SK-N-SH (cell line): ENCODE measurements around the gene OSBPL8. TPM values are rescaled to one million over a fixed set of nuclear protein-coding genes. Genes with fewer than 3 reads are reported as not detected.
A peak's percentile ranks its signal among the peaks of the same experiment; 100 is the strongest.

Experiments
- CTCF ChIA-PET: fragments of 300-600, 350-600 bp; formaldehyde crosslinking; extraction: SDS; loops from one replicate; lab custom pipeline; 2021; lab: Yijun Ruan, JAX
- POLR2A ChIA-PET: fragments of 350-600 bp; sonication (Branson Sonifier 250); formaldehyde crosslinking; extraction: SDS; loops from one replicate; lab custom pipeline; 2020; ENCODE audit warnings: antibody characterized with exemption, inconsistent platforms; lab: Yijun Ruan, JAX
- DNase-seq: peaks from one replicate; pipeline ENCODE4 v3.0.0; 2012
- H2AFZ ChIP-seq: fragments of 200-600 bp; sonication (generic); 2 replicates; pipeline ENCODE4 v1.8.1; 2016; ENCODE audit warnings: antibody characterized with exemption, mild to moderate bottlenecking, low read depth
- H3F3A ChIP-seq: fragments of 200-600 bp; sonication (generic); replicated peaks from 2 replicates; pipeline ENCODE3; 2016; ENCODE audit warnings: antibody characterized with exemption, mild to moderate bottlenecking; ENCODE audit not compliant: insufficient read depth
- H3K27ac ChIP-seq, 2 experiments: fragments of 200-500 bp in 1 of 2; fragments of 200-600 bp in 1 of 2; sonication (Bioruptor generic) in 1 of 2; sonication (generic), shearing (Covaris generic) in 1 of 2; 2 replicates each; pipeline versions ENCODE4 v1.5.1 to v1.6.1; 2014 to 2016; ENCODE audit warnings: low read depth in 2 of 2, inconsistent platforms in 1 of 2, low read length in 1 of 2, mild to moderate bottlenecking in 1 of 2, mixed read lengths in 1 of 2
- H3K27me3 ChIP-seq: fragments of 200-600 bp; sonication (generic), shearing (Covaris generic); 2 replicates; pipeline ENCODE4 v1.6.1; 2016; ENCODE audit warnings: mixed run types; ENCODE audit not compliant: insufficient read depth
- H3K36me3 ChIP-seq, 2 experiments: fragments of 200-500 bp in 1 of 2; fragments of 200-600 bp in 1 of 2; sonication (Bioruptor generic) in 1 of 2; sonication (generic) in 1 of 2; replicated peaks in 1 of 2; 2 replicates each; pipeline versions ENCODE3 to v1.5.1; 2014 to 2016; ENCODE audit warnings: low read length in 1 of 2, mild to moderate bottlenecking in 1 of 2; ENCODE audit not compliant: insufficient read depth in 2 of 2, control insufficient read depth in 1 of 2
- H3K4me1 ChIP-seq, 2 experiments: fragments of 200-500 bp in 1 of 2; fragments of 200-600 bp in 1 of 2; sonication (Bioruptor generic) in 1 of 2; sonication (generic), shearing (Covaris generic) in 1 of 2; 2 replicates each; pipeline versions ENCODE4 v1.5.1 to v1.6.1; 2014 to 2016; ENCODE audit warnings: low read depth in 1 of 2, low read length in 1 of 2, mixed run types in 1 of 2; ENCODE audit not compliant: insufficient read depth in 2 of 2, control insufficient read depth in 1 of 2
- H3K4me2 ChIP-seq: fragments of 200-600 bp; sonication (generic), shearing (Covaris generic); 2 replicates; pipeline ENCODE4 v1.6.1; 2017; ENCODE audit warnings: mixed run types
- H3K4me3 ChIP-seq, 2 experiments: fragments of 200-500 bp in 1 of 2; fragments of 200-600 bp in 1 of 2; sonication (Bioruptor generic) in 1 of 2; sonication (generic), shearing (Covaris generic) in 1 of 2; 2 replicates each; pipeline versions ENCODE4 v1.5.1 to v1.8.1; 2014 to 2016; ENCODE audit warnings: low read depth in 2 of 2, inconsistent platforms in 1 of 2, low read length in 1 of 2, mild to moderate bottlenecking in 1 of 2, mixed read lengths in 1 of 2, moderate library complexity in 1 of 2
- H3K79me2 ChIP-seq: fragments of 200-600 bp; sonication (generic); 2 replicates; pipeline ENCODE4 v1.8.1; 2017; ENCODE audit warnings: mild to moderate bottlenecking; ENCODE audit not compliant: insufficient read depth
- H3K9ac ChIP-seq: fragments of 200-600 bp; sonication (generic); 2 replicates; pipeline ENCODE4 v1.6.1; 2017; ENCODE audit warnings: mixed run types
- H3K9me2 ChIP-seq: fragments of 200-600 bp; sonication (generic); 2 replicates; pipeline ENCODE4 v1.6.1; 2017; ENCODE audit warnings: mixed run types
- H3K9me3 ChIP-seq: fragments of 200-600 bp; sonication (generic); 2 replicates; pipeline ENCODE4 v1.6.1; 2017; ENCODE audit warnings: mixed run types, mild to moderate bottlenecking, moderate library complexity
- H4K20me1 ChIP-seq: fragments of 200-600 bp; sonication (generic); 2 replicates; pipeline ENCODE4 v1.6.1; 2017; ENCODE audit warnings: mild to moderate bottlenecking, mixed run types; ENCODE audit not compliant: insufficient read depth
- GATA2 ChIP-seq: sonication (generic); formaldehyde crosslinking; IDR thresholded peaks from 2 replicates; pipeline ENCODE4 v1.5.0; 2020; ENCODE audit warnings: mild to moderate bottlenecking, missing genetic modification reagents
- JUND ChIP-seq: IDR thresholded peaks from 2 replicates; pipeline ENCODE4 v1.4.0; 2012
- RAD21 ChIP-seq: IDR thresholded peaks from 2 replicates; pipeline ENCODE4 v1.6.1; 2012; ENCODE audit warnings: mild to moderate bottlenecking, low read length
- TCF12 ChIP-seq: IDR thresholded peaks from 2 replicates; pipeline ENCODE4 v1.4.0; 2012
- WGBS: methylation state at CpG from one replicate; pipeline ENCODE4 v1.1.6; 2017; ENCODE audit warnings: low lambda C conversion rate; 5-methylcytosine and 5-hydroxymethylcytosine counted together
- polyA plus RNA-seq, 3 experiments: library from polyadenylated mRNA; depleted of rRNA; stranded (reverse); fragments of >200 nt; gene quantifications; 2 replicates each; pipeline ENCODE4 v1.2.3, GENCODE V29; 2012
- TF ChIP-seq, protein P1 (sequence below): IDR thresholded peaks from 2 replicates; pipeline ENCODE4 v1.4.0; 2012; ENCODE audit warnings: low read depth, borderline replicate concordance
- TF ChIP-seq, protein P2 (sequence below): IDR thresholded peaks from 2 replicates; pipeline ENCODE4; 2012
- TF ChIP-seq, protein P3 (sequence below): IDR thresholded peaks from 2 replicates; pipeline ENCODE4 v1.4.0; 2012; ENCODE audit warnings: low read depth, borderline replicate concordance
- TF ChIP-seq, protein P4 (sequence below): fragments of 200-600 bp; sonication (generic); IDR thresholded peaks from 2 replicates; pipeline ENCODE4 v1.6.1; 2017; ENCODE audit warnings: antibody characterized with exemption, mild to moderate bottlenecking, moderate library complexity
- TF ChIP-seq, protein P5 (sequence below): IDR thresholded peaks from 2 replicates; pipeline ENCODE4 v1.6.1; 2012; ENCODE audit warnings: mild to moderate bottlenecking, low read depth, low read length, moderate library complexity

The OSBPL8 gene
- polyA plus RNA-seq, 1 of the 3 experiments (the other 2 are of a cell fraction): 10.6 TPM

DNA sequence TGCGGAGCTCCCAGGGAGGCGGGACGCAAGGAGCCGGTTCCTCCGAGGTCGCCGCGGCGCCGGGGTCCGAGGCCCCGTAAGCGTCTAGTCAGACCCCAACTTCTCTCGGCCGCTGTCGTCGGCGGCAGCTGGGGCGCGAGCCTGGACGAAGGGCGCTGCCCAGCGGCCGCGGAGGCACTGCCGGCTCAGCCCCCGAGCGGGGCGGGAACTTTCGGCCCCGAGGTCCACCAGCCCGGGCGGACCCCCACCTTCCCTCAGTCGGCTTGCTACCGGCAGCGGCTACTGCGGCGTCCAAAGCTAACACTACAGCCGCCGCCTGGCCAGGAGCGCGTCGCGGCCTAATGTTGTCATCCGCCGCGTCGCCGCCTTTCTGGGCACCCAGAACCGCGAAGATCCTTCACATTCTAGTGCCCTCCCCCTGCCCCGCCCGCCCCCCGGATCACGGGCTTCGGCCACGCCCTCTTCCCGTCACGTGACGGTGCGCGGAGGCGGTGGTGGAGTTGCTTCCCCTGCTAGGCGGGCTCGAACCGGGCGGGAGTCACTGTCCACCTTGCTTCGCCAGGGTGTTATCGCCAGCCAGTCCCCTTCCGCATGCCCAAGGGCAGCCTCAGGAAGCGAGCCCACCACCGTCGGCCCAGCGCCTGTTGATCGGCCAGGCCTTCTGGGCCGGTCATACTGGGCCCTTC, at the start of gene OSBPL8 (continued):
- TF ChIP-seq, protein P1, sequence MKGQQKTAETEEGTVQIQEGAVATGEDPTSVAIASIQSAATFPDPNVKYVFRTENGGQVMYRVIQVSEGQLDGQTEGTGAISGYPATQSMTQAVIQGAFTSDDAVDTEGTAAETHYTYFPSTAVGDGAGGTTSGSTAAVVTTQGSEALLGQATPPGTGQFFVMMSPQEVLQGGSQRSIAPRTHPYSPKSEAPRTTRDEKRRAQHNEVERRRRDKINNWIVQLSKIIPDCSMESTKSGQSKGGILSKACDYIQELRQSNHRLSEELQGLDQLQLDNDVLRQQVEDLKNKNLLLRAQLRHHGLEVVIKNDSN: peak; percentile 98
- TF ChIP-seq, protein P2, sequence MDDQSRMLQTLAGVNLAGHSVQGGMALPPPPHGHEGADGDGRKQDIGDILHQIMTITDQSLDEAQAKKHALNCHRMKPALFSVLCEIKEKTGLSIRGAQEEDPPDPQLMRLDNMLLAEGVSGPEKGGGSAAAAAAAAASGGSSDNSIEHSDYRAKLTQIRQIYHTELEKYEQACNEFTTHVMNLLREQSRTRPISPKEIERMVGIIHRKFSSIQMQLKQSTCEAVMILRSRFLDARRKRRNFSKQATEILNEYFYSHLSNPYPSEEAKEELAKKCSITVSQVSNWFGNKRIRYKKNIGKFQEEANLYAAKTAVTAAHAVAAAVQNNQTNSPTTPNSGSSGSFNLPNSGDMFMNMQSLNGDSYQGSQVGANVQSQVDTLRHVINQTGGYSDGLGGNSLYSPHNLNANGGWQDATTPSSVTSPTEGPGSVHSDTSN: no peak

DNA sequence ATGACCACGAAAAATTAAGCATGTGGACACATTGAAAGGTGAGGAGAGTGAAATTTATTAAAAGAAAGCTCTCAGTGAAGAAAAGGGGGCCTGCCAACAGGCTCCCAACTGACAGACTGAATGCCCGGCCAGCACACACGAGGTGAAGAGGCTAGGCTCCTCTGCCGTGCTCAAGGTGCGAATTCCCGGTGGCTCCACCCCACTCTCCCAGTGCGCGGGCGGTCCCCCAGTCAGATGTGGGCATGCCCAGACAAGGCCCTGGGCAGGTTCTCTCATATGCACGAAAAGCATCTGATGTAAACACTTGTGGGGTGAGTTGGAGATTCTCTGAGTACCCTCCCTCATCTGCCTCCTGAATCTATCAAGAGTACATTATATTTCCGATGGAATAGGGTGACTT, 48.5 kb upstream of the OSBPL8 start:
- CTCF ChIA-PET: interaction anchor here (0.6 to 1.5 kb wide), 3 partner anchors 13 to 725 kb away, joined by 3 to 6 read pairs (median 3); no protein-coding TSS in a partner anchor
- no peaks in the 10 kb centered on the region for H3K79me2 ChIP-seq
- DNase-seq: no peak
- H2AFZ ChIP-seq: no peak overlapping the region
- no peaks in the 10 kb centered on the region for H3K36me3 ChIP-seq
- H3F3A ChIP-seq: no peaks in the 10 kb centered on the region
- no peak overlapping the region for H3K4me3 ChIP-seq
- WGBS: 89% methylated on average over 8 of the region's 11 CpGs
- H3K9me2 ChIP-seq: no peaks in the 10 kb centered on the region
- H4K20me1 ChIP-seq: no peaks in the 10 kb centered on the region
- no peaks in the 10 kb centered on the region for H3K9me3 ChIP-seq
- no peak for TF ChIP-seq GATA2 (CRISPR knock-in tag)
- no peak for TF ChIP-seq JUND
- no peak for TF ChIP-seq RAD21
- TF ChIP-seq, protein P3, sequence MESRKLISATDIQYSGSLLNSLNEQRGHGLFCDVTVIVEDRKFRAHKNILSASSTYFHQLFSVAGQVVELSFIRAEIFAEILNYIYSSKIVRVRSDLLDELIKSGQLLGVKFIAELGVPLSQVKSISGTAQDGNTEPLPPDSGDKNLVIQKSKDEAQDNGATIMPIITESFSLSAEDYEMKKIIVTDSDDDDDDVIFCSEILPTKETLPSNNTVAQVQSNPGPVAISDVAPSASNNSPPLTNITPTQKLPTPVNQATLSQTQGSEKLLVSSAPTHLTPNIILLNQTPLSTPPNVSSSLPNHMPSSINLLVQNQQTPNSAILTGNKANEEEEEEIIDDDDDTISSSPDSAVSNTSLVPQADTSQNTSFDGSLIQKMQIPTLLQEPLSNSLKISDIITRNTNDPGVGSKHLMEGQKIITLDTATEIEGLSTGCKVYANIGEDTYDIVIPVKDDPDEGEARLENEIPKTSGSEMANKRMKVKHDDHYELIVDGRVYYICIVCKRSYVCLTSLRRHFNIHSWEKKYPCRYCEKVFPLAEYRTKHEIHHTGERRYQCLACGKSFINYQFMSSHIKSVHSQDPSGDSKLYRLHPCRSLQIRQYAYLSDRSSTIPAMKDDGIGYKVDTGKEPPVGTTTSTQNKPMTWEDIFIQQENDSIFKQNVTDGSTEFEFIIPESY: no peak
- TF ChIP-seq, protein P4, sequence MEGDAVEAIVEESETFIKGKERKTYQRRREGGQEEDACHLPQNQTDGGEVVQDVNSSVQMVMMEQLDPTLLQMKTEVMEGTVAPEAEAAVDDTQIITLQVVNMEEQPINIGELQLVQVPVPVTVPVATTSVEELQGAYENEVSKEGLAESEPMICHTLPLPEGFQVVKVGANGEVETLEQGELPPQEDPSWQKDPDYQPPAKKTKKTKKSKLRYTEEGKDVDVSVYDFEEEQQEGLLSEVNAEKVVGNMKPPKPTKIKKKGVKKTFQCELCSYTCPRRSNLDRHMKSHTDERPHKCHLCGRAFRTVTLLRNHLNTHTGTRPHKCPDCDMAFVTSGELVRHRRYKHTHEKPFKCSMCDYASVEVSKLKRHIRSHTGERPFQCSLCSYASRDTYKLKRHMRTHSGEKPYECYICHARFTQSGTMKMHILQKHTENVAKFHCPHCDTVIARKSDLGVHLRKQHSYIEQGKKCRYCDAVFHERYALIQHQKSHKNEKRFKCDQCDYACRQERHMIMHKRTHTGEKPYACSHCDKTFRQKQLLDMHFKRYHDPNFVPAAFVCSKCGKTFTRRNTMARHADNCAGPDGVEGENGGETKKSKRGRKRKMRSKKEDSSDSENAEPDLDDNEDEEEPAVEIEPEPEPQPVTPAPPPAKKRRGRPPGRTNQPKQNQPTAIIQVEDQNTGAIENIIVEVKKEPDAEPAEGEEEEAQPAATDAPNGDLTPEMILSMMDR: no peak
- TF ChIP-seq, protein P5, sequence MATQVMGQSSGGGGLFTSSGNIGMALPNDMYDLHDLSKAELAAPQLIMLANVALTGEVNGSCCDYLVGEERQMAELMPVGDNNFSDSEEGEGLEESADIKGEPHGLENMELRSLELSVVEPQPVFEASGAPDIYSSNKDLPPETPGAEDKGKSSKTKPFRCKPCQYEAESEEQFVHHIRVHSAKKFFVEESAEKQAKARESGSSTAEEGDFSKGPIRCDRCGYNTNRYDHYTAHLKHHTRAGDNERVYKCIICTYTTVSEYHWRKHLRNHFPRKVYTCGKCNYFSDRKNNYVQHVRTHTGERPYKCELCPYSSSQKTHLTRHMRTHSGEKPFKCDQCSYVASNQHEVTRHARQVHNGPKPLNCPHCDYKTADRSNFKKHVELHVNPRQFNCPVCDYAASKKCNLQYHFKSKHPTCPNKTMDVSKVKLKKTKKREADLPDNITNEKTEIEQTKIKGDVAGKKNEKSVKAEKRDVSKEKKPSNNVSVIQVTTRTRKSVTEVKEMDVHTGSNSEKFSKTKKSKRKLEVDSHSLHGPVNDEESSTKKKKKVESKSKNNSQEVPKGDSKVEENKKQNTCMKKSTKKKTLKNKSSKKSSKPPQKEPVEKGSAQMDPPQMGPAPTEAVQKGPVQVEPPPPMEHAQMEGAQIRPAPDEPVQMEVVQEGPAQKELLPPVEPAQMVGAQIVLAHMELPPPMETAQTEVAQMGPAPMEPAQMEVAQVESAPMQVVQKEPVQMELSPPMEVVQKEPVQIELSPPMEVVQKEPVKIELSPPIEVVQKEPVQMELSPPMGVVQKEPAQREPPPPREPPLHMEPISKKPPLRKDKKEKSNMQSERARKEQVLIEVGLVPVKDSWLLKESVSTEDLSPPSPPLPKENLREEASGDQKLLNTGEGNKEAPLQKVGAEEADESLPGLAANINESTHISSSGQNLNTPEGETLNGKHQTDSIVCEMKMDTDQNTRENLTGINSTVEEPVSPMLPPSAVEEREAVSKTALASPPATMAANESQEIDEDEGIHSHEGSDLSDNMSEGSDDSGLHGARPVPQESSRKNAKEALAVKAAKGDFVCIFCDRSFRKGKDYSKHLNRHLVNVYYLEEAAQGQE: no peak
- TF ChIP-seq TCF12: no peak
- no peak overlapping the region for H3K4me2 ChIP-seq
- H3K9ac ChIP-seq: no peak overlapping the region
- H3K27me3 ChIP-seq: no peaks in the 10 kb centered on the region
- no peak overlapping the region for H3K27ac ChIP-seq
- H3K4me1 ChIP-seq: no peaks in the 10 kb centered on the region
- POLR2A ChIA-PET: no interaction called here
